ENCODE results near the gene GNG2.

GNG2 gene

GRCh38 chr14:51860164-51860824 lies at the start of gene GNG2:
Gene GNG2 (plus strand): TSS chr14:51860612. CDS start chr14:51950679, 90,067 bp downstream.
- DNase-seq (ENCODE audit: low read depth in 3 of 3): peak; percentile 44 to 76 (median 54)

GRCh38 chr14:51811706-51812105 lies 48.7 kb upstream of the GNG2 start:
- no peak for DNase-seq (ENCODE audit: low read depth in 3 of 3)

- DNase-seq (ENCODE audit: low read depth in 3 of 3): no peak
These were observed 44.4 kb upstream of the GNG2 start for GRCh38 chr14:51816031-51816430.

- DNase-seq (ENCODE audit: low read depth in 3 of 3): no peak
These were observed 43.1 kb upstream of the GNG2 start for GRCh38 chr14:51817326-51817725.

- no peak for DNase-seq (ENCODE audit: low read depth in 3 of 3)
These were observed 41.5 kb upstream of the GNG2 start for GRCh38 chr14:51818748-51819380.

- DNase-seq (ENCODE audit: low read depth in 3 of 3): no peak
These were observed 38.6 kb upstream of the GNG2 start for GRCh38 chr14:51821822-51822221.

- DNase-seq (ENCODE audit: low read depth in 3 of 3): no peak
These were observed 37.9 kb upstream of the GNG2 start for GRCh38 chr14:51822499-51822898.

GRCh38 chr14:51823706-51824105 lies 36.7 kb upstream of the GNG2 start:
- DNase-seq (ENCODE audit: low read depth in 3 of 3): no peak

- DNase-seq (ENCODE audit: low read depth in 3 of 3): no peak
These were observed 36.2 kb upstream of the GNG2 start for GRCh38 chr14:51824191-51824590.

GRCh38 chr14:51825926-51826325 lies 34.5 kb upstream of the GNG2 start:
- no peak for DNase-seq (ENCODE audit: low read depth in 3 of 3)

- DNase-seq (ENCODE audit: low read depth in 3 of 3): peak; percentile 44 to 71 (median 55)
These were observed 32.2 kb upstream of the GNG2 start for GRCh38 chr14:51828017-51828797.

GRCh38 chr14:51834240-51834639 lies 26.2 kb upstream of the GNG2 start:
- DNase-seq (ENCODE audit: low read depth in 3 of 3): no peak

GRCh38 chr14:51836417-51836816 lies 24.0 kb upstream of the GNG2 start:
- DNase-seq (ENCODE audit: low read depth in 3 of 3): no peak

GRCh38 chr14:51844081-51844881 lies 16.1 kb upstream of the GNG2 start:
- DNase-seq (ENCODE audit: low read depth in 3 of 3): no peak

- DNase-seq (ENCODE audit: low read depth in 3 of 3): no peak
These were observed 14.6 kb upstream of the GNG2 start for GRCh38 chr14:51845811-51846210.

GRCh38 chr14:51846631-51847488 lies 13.6 kb upstream of the GNG2 start:
- peak; percentile 68 to 83 (median 70) for DNase-seq (ENCODE audit: low read depth in 3 of 3)

GRCh38 chr14:51847489-51847796 lies 13.0 kb upstream of the GNG2 start:
- DNase-seq (ENCODE audit: low read depth in 3 of 3): no peak

- DNase-seq (ENCODE audit: low read depth in 3 of 3): no peak
These were observed 12.3 kb upstream of the GNG2 start for GRCh38 chr14:51848120-51848519.

- DNase-seq (ENCODE audit: low read depth in 3 of 3): peak in 1 of 3 experiments; percentile 40
These were observed 11.3 kb upstream of the GNG2 start for GRCh38 chr14:51849097-51849496.

GRCh38 chr14:51850651-51851050 lies 9.8 kb upstream of the GNG2 start:
- DNase-seq (ENCODE audit: low read depth in 3 of 3): no peak

- no peak for DNase-seq (ENCODE audit: low read depth in 3 of 3)
These were observed 7.9 kb upstream of the GNG2 start for GRCh38 chr14:51852541-51852940.

Data from stimulated activated CD4-positive, alpha-beta T cell treated with anti-CD3 and anti-CD28 coated beads, TNF-alpha, amount 100 ng/mL, for 24 hours (primary cell).